GM18909 (cell line): ENCODE data around the gene C4orf50.

Experiments used
- ATAC-seq: cut with Tn5 transposase; IDR thresholded peaks from one replicate; pipeline ENCODE4 v1.9.1; 2021; ENCODE audit warnings: mild to moderate bottlenecking; ENCODE audit not compliant: unreplicated experiment, poor library complexity

The C4orf50 gene

GRCh38 chr4:6018331-6018730 is at the start of gene C4orf50:
C4orf50 (minus strand) TSS chr4:6018431.
- no peak for ATAC-seq

- ATAC-seq, result no peak
These were observed 47.8 kb upstream of the C4orf50 start for GRCh38 chr4:6065934-6066590.

DNA sequence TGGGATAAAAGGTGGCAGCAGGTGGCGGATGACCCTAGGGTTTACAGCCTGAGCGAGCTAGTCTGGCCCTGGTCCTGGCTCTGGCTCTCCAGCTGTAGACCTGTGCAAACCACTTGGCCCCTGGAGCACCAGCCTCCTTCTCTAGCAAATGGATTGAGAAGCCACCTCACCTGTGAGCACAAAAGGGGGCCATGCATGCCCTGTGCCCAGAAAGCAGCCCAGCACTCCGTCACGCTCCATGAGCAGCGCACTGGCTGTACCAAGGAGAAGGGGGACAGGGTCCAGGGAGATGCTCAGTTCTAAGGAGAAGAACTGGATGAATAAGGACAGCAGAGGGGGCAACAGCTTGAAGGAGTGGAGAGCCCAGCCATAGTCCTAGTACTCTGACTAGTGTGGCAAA is 46.9 kb upstream of the C4orf50 start:
- ATAC-seq, result no peak

GRCh38 chr4:6064383-6064782 is 46.2 kb upstream of the C4orf50 start:
- no peak for ATAC-seq

GRCh38 chr4:6063684-6064083 is 45.5 kb upstream of the C4orf50 start:
- no peak for ATAC-seq

DNA sequence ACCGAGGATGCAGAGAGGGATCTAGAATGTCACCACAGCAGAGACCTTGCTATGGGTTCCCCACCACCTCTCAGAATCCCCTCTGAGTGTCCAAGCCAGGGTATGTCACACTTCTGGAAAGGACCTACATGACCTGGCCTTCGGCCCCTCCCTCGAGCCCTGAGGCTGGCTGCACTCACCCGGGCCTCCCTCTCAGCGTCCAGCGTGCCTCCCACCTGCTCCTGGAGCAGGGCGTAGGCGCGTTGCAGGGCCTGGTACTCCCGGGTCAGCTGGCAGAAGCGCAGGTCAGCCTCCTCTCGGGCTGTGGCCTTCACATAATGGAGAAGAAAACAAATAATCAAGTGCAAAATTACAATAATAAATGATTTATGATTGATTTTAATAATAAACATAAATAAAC is 43.9 kb upstream of the C4orf50 start:
- ATAC-seq, result no peak

GRCh38 chr4:6059375-6059805 is 41.2 kb upstream of the C4orf50 start:
- ATAC-seq, result no peak

DNA sequence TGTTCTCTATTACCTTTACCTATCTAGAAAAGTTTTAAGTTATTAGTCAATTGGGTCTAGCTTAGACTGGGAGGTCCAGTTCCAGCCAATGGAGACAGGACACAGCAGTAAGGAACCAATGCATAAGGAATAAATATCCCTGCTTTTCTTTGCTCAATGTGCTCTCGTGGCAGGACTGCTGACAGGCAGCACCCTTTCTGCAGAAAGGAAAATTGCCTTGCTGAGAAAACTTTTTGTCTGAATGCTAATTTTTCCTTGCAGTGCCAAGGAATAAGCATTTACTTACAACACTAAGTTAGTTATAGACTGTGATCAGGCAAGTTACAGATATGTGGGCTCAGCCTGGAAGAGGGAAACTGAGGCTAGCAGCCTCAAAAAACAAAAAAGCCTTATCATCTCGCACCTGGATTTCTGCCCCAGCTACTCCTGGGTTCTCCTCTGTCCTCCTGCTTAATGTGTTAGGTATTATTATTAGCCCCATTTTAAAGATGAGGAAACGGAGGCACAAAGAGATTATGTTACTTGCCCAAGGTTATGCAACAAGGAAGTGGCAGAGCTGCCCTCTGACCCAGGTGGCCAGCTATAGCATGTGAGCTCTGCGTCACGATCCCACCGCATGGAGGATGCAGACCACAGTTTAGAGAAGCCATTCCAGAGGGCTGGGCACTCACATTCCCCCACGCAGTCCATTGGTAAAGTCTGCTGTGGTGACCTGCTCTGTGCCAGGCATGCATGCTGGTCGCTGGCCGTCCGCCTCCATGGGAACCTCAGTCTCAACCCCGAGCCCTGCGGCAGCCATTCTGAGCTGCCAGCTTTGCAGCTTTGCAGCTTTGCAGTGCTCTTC is 40.5 kb upstream of the C4orf50 start:
- no peak for ATAC-seq

- ATAC-seq, result no peak
These were observed 38.9 kb upstream of the C4orf50 start for GRCh38 chr4:6056976-6057766.

GRCh38 chr4:6055436-6055835 is 37.2 kb upstream of the C4orf50 start:
- no peak for ATAC-seq

- no peak for ATAC-seq
These were observed 36.8 kb upstream of the C4orf50 start for GRCh38 chr4:6055030-6055429.

GRCh38 chr4:6054162-6054922 is 36.1 kb upstream of the C4orf50 start:
- ATAC-seq, result no peak

DNA sequence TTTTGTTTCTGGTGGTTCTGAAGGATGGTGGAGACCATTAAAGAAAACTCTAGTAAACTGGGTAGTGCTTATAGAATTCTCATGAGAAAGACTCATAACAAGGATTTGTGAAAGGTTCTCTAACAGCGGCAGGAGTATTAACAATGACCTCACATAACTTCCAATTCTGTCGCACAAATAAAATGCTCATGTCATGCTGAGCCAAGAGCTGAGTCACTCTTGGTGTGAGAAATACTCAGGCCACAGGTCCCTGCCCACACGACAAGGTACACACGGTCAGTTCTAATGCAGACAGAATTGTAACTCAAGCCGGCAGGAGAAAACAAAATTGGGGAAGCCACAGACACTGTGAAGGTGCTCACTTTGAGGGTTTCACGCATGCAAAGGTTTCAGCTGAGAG is 34.4 kb upstream of the C4orf50 start:
- no peak for ATAC-seq

DNA sequence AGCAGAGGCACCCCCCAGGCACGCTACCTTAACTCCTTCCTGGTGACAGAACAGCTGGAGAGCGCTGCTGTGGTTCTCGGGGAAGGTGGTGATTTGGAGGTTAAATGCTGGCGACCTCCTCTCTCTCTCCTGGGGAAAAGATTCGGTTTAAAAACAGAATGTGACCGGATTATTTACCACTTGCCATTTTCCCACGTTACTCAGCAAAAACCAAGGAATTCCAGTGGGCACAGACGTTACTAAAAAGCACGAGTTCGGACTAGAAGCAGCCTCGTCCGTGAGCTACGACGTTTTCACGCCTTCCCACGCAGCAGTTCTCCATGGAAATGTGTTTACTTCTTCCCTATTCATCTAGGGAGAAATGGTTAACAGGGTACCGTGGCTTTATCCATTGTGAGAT is 32.3 kb upstream of the C4orf50 start:
- no peak for ATAC-seq

GRCh38 chr4:6049985-6050384 is 31.8 kb upstream of the C4orf50 start:
- no peak for ATAC-seq

DNA sequence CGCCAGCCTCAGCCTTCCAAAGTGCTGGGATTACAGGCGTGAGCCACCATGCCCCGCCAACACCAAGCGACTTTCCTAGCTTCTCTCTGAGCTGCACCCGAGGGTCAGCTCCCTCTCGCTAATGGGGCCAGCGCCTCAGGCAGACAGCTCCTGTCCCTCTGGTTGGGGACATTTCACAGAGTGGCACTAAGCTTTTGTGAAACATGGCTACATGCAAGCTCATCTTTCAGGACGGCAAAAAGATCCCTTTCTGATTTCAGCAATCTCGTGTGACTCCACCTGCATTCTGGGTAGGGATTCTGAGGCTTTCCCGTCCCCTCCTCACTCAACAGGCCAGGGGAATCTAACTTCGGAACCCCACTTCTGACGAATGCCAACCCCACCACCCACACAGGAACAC is 31.0 kb upstream of the C4orf50 start:
- no peak for ATAC-seq

DNA sequence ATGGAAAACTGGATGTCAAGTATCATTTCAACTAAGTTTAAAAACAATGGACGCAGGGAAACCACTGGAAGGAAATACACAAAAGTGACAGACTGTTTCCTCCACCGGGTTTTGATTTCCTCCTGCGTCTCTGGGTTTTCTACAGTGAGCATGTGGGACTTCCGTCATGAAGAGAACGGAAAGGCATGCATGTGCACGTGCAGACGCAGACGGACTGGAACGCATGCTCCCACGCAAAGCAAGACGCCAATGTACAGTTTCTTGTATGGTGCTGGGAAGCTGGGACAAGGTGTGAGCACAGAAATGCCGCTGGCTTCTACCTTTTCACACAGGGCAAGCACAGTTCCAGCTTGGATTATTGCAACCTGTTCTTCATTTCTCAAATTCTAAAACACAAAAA is 30.3 kb upstream of the C4orf50 start:
- ATAC-seq, result no peak

DNA sequence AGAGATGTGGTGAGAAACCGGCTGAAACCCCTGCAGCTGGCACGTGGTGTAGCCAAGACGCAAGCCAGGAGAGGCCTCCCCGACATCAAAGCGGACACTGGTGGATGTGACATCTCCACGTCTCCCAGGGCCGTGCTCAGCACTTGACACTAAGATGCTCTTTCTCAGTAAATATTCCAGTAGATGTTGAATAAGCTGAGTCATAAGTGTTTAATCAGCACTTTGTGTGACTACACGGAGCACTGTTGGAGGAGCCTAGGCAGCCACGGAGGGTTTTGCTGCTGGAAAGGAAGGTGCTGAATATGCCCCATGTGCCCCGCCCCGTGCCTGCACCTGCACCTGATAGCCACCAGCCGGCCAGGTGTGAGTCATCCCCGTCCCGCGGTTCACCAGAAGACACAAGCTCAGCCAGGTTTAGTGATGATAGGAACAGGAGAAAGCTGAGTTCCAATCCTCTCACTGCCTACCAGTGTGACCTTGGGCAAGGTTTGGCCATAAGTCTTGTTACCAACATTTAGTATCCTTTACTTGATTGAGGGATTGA is 29.0 kb upstream of the C4orf50 start:
- no peak for ATAC-seq

DNA sequence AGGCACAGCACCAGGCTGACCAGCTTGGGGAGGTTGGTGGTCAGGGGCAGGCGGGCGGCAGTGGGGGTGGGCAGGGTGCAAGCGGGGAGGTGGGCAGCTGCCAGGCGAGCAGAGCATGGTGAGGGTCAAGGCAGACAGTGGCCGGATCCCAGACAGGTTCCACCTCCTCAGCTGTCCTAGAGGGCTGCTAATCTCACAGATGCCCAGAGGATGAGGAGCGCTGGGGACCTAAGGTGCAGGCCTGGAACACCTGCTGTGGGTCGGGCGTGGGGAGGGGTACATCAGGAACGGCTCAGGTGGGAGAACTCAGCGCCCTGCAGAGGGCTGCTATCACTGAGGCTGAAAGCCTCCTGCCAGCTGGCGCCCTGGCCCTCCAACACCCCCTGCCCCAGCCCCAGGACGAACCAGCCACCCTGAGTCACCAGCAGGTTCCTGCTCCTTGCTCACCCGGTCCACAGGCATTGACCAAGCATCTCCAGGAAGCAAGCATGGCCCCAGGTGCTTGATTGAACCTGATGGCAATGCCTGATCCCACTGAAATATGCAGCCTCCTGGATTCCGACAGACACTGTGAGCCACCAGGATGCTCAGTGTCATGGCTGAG is 28.4 kb upstream of the C4orf50 start:
- no peak for ATAC-seq

DNA sequence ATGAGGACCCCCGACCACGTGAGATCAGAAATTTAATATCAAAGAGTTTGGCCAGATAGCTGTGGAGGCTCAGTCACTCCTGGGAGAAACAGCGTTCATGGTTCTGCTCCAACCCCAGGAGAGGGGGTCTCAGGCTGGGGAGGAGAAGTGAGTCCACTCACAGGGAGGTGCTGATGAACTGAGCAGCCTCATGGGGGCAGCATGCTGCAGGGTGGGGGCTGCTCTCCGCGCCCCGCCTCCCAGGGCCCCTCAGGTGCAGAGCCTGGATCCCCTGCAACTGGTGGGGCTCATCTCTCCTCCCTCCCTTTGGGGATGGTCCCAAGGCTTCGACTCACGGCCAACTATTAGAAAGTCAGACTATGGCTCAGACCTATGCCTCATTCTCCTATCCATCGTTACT is 26.6 kb upstream of the C4orf50 start:
- ATAC-seq, result no peak
